ENCODE results near the gene MNT. TPM values are rescaled to one million over a fixed set of nuclear protein-coding genes. Genes with fewer than 3 reads are reported as not detected.

The MNT gene
- total and polyA plus RNA-seq, 9 of the 15 experiments (the other 6 are each of a cell fraction or from before 2014, with no cell fraction given) = 0.18 to 23.8 (median 5.3) TPM

DNA sequence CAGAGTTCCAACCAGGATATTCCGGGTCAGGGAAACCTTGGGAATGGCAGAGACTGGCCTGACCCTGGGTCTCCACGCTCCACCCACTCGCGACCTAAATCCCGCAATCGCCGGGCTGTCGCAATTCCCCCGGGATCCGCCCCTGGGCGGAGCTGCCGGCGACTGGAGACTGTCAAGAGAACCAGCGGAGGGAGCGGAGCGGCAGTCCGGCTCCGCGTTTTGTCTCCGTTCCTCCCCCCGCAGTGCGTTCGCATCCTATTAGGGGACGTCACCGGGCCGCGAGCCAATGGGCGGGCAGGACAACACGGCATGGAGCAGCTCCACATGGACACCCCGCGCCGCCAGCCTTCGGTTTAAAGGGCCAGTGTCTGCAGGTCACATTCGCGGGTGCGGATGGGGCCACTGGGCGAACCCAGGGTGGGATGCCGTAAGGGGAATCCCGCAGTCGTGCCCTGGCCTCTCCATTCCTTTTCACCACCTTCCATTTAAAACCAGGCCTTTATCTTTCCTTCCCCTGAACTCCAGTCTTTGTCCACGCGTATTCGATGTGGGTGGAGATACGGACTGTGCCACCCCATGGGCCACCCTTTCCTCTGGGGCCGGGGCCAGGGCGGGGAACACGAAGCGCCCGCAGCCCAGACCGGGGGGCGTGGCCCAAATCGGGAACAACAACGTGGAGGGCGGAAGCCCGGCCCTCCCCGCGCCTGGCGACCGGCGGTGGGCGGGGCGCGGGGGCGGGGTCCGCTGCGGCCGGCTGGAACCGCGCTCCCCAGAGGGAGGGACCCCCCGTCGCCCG is 764 bp upstream of the MNT start (continued):
- TF ChIP-seq BRCA1 (IDR thresholded peaks at IDR 0.05) = no peak
- TF ChIP-seq BRCA1 (CRISPR knock-in tag; IDR thresholded peaks at IDR 0.05) = no peak
- TF ChIP-seq SP1 (CRISPR knock-in tag; IDR thresholded peaks at IDR 0.05) = peak; percentile 88
- peak; percentile 52 for TF ChIP-seq CCNT2 (IDR thresholded peaks at IDR 0.05; ENCODE audit: borderline replicate concordance, extremely low read depth, insufficient read length, low read depth, low read length)
- TF ChIP-seq, protein P1, sequence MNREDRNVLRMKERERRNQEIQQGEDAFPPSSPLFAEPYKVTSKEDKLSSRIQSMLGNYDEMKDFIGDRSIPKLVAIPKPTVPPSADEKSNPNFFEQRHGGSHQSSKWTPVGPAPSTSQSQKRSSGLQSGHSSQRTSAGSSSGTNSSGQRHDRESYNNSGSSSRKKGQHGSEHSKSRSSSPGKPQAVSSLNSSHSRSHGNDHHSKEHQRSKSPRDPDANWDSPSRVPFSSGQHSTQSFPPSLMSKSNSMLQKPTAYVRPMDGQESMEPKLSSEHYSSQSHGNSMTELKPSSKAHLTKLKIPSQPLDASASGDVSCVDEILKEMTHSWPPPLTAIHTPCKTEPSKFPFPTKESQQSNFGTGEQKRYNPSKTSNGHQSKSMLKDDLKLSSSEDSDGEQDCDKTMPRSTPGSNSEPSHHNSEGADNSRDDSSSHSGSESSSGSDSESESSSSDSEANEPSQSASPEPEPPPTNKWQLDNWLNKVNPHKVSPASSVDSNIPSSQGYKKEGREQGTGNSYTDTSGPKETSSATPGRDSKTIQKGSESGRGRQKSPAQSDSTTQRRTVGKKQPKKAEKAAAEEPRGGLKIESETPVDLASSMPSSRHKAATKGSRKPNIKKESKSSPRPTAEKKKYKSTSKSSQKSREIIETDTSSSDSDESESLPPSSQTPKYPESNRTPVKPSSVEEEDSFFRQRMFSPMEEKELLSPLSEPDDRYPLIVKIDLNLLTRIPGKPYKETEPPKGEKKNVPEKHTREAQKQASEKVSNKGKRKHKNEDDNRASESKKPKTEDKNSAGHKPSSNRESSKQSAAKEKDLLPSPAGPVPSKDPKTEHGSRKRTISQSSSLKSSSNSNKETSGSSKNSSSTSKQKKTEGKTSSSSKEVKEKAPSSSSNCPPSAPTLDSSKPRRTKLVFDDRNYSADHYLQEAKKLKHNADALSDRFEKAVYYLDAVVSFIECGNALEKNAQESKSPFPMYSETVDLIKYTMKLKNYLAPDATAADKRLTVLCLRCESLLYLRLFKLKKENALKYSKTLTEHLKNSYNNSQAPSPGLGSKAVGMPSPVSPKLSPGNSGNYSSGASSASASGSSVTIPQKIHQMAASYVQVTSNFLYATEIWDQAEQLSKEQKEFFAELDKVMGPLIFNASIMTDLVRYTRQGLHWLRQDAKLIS (CRISPR knock-in tag; IDR thresholded peaks at IDR 0.05) = 0 out of 2 replicates have a peak, but pooled peaks have one; percentile 55
- TF ChIP-seq, protein P2, sequence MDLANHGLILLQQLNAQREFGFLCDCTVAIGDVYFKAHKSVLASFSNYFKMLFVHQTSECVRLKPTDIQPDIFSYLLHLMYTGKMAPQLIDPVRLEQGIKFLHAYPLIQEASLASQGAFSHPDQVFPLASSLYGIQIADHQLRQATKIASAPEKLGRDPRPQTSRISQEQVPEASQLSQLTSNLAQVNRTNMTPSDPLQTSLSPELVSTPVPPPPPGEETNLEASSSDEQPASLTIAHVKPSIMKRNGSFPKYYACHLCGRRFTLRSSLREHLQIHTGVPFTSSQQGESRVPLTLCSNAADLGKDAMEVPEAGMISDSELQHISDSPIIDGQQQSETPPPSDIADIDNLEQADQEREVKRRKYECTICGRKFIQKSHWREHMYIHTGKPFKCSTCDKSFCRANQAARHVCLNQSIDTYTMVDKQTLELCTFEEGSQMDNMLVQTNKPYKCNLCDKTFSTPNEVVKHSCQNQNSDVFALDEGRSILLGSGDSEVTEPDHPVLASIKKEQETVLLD (IDR thresholded peaks at IDR 0.05) = no peak
- TF ChIP-seq CHD1 (IDR thresholded peaks at IDR 0.05; ENCODE audit: low read length) = peak; percentile 29
- TF ChIP-seq RNF2 (IDR thresholded peaks at IDR 0.05) = peak; percentile 31; the same call in 1 of the 2 replicates
- TF ChIP-seq RBFOX2 (IDR thresholded peaks at IDR 0.05; ENCODE audit: low read depth, low read length) = peak; percentile 55
- TF ChIP-seq GATAD2B (IDR thresholded peaks at IDR 0.05; ENCODE audit: borderline replicate concordance) = 0 out of 2 replicates have a peak, but pooled peaks have one; percentile 67
- no peak for TF ChIP-seq TBL1XR1 (IDR thresholded peaks at IDR 0.05; ENCODE audit: low read length in 2 of 2)
- TF ChIP-seq, protein P3, sequence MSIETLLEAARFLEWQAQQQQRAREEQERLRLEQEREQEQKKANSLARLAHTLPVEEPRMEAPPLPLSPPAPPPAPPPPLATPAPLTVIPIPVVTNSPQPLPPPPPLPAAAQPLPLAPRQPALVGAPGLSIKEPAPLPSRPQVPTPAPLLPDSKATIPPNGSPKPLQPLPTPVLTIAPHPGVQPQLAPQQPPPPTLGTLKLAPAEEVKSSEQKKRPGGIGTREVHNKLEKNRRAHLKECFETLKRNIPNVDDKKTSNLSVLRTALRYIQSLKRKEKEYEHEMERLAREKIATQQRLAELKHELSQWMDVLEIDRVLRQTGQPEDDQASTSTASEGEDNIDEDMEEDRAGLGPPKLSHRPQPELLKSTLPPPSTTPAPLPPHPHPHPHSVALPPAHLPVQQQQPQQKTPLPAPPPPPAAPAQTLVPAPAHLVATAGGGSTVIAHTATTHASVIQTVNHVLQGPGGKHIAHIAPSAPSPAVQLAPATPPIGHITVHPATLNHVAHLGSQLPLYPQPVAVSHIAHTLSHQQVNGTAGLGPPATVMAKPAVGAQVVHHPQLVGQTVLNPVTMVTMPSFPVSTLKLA (conservative IDR thresholded peaks at IDR 0.05) = peak; percentile 100
- TF ChIP-seq, protein P4, sequence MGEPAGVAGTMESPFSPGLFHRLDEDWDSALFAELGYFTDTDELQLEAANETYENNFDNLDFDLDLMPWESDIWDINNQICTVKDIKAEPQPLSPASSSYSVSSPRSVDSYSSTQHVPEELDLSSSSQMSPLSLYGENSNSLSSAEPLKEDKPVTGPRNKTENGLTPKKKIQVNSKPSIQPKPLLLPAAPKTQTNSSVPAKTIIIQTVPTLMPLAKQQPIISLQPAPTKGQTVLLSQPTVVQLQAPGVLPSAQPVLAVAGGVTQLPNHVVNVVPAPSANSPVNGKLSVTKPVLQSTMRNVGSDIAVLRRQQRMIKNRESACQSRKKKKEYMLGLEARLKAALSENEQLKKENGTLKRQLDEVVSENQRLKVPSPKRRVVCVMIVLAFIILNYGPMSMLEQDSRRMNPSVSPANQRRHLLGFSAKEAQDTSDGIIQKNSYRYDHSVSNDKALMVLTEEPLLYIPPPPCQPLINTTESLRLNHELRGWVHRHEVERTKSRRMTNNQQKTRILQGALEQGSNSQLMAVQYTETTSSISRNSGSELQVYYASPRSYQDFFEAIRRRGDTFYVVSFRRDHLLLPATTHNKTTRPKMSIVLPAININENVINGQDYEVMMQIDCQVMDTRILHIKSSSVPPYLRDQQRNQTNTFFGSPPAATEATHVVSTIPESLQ (CRISPR knock-in tag; IDR thresholded peaks at IDR 0.05) = 0 out of 2 replicates have a peak, but pooled peaks have one; percentile 56
- TF ChIP-seq, protein P5, sequence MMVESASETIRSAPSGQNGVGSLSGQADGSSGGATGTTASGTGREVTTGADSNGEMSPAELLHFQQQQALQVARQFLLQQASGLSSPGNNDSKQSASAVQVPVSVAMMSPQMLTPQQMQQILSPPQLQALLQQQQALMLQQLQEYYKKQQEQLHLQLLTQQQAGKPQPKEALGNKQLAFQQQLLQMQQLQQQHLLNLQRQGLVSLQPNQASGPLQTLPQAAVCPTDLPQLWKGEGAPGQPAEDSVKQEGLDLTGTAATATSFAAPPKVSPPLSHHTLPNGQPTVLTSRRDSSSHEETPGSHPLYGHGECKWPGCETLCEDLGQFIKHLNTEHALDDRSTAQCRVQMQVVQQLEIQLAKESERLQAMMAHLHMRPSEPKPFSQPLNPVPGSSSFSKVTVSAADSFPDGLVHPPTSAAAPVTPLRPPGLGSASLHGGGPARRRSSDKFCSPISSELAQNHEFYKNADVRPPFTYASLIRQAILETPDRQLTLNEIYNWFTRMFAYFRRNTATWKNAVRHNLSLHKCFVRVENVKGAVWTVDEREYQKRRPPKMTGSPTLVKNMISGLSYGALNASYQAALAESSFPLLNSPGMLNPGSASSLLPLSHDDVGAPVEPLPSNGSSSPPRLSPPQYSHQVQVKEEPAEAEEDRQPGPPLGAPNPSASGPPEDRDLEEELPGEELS (CRISPR knock-in tag; IDR thresholded peaks at IDR 0.05; ENCODE audit: borderline replicate concordance) = peak; percentile 95; the same call in 1 of the 2 replicates
- TF ChIP-seq NFIC (IDR thresholded peaks at IDR 0.05) = peak; percentile 19; the same call in 1 of the 2 replicates
- no peak for TF ChIP-seq HMG20B (CRISPR knock-in tag; IDR thresholded peaks at IDR 0.05)

Data from K562 (cell line).